Measurements from ENCODE around the gene RTTN.

- TF ChIP-seq REST (IDR thresholded peaks at IDR 0.05; ENCODE audit: insufficient read depth in 1 of 2, low read depth in 2 of 2, low read length in 2 of 2) (no peak), TAF1 (IDR thresholded peaks at IDR 0.05; ENCODE audit: borderline replicate concordance, insufficient read depth, low read length) (no peak), POLR2AphosphoS5 (IDR thresholded peaks at IDR 0.05; ENCODE audit: low read depth, low read length) (no peak)
Measured at GRCh38 chr18:70073432-70073831, 132.1 kb downstream of the RTTN start.

All from PFSK-1 (cell line).